GM23248 (cell line): ENCODE data around the gene ZFAND3. TPM values are rescaled to one million over a fixed set of nuclear protein-coding genes. Genes with fewer than 3 reads are reported as not detected.

Experiments
- DNase-seq: peaks from one replicate; pipeline ENCODE4 v3.0.0-alpha.2; 2015
- H2AFZ ChIP-seq: fragments of 200-600 bp; sonication (generic); 2 replicates; pipeline ENCODE4 v1.6.1; 2016; ENCODE audit warnings: antibody characterized with exemption
- H3F3A ChIP-seq: fragments of 200-600 bp; sonication (generic); 2 replicates; pipeline ENCODE4 v1.6.1; 2016; ENCODE audit warnings: mild to moderate bottlenecking, antibody characterized with exemption, mixed run types; ENCODE audit not compliant: insufficient read depth
- H3K27ac ChIP-seq: fragments of 200-600 bp; sonication (generic); 2 replicates; pipeline ENCODE4 v1.5.1; 2016; ENCODE audit warnings: mild to moderate bottlenecking
- H3K27me3 ChIP-seq: fragments of 200-600 bp; sonication (generic); replicated peaks from 2 replicates; pipeline ENCODE4 v1.6.1; 2016; ENCODE audit warnings: mild to moderate bottlenecking; ENCODE audit not compliant: insufficient read depth
- H3K36me3 ChIP-seq: fragments of 200-600 bp; sonication (generic); 2 replicates; pipeline ENCODE4 v1.6.1; 2016; ENCODE audit warnings: low read depth, mild to moderate bottlenecking
- H3K4me1 ChIP-seq: fragments of 200-600 bp; sonication (generic); 2 replicates; pipeline ENCODE4 v1.6.1; 2016; ENCODE audit warnings: mild to moderate bottlenecking; ENCODE audit not compliant: insufficient read depth
- H3K4me2 ChIP-seq: fragments of 200-600 bp; sonication (generic); one replicate; pipeline ENCODE4 v1.6.1; 2016; ENCODE audit warnings: mild to moderate bottlenecking; ENCODE audit not compliant: unreplicated experiment
- H3K4me3 ChIP-seq: fragments of 200-600 bp; sonication (generic); 2 replicates; pipeline ENCODE4 v1.5.1; 2016; ENCODE audit warnings: mild to moderate bottlenecking
- H3K79me2 ChIP-seq: fragments of 200-600 bp; sonication (generic); 2 replicates; pipeline ENCODE4 v1.6.1; 2016; ENCODE audit warnings: mild to moderate bottlenecking; ENCODE audit not compliant: insufficient read depth
- H3K9ac ChIP-seq: fragments of 200-600 bp; sonication (generic); 2 replicates; pipeline ENCODE4 v1.6.1; 2016; ENCODE audit warnings: mild to moderate bottlenecking
- H3K9me2 ChIP-seq: fragments of 200-600 bp; sonication (generic); 2 replicates; pipeline ENCODE4 v1.6.1; 2016; ENCODE audit warnings: mixed run types, mild to moderate bottlenecking, moderate library complexity; ENCODE audit not compliant: insufficient read depth
- H3K9me3 ChIP-seq: fragments of 200-600 bp; sonication (generic); one replicate; pipeline ENCODE4 v1.6.1; 2017; ENCODE audit warnings: low read depth
- H4K20me1 ChIP-seq: fragments of 200-600 bp; sonication (generic); 2 replicates; pipeline ENCODE4 v1.6.0; 2016; ENCODE audit not compliant: insufficient read depth
- EZH2 ChIP-seq: fragments of 200-600 bp; sonication (generic); IDR thresholded peaks from 2 replicates; pipeline ENCODE4 v1.6.1; 2018; ENCODE audit warnings: antibody characterized with exemption, mild to moderate bottlenecking; ENCODE audit not compliant: insufficient read depth, poor library complexity, severe bottlenecking
- EZH2phosphoT487 ChIP-seq: fragments of 200-600 bp; sonication (generic); IDR thresholded peaks from 2 replicates; pipeline ENCODE4 v1.6.1; 2018; ENCODE audit warnings: antibody characterized with exemption, moderate library complexity, mild to moderate bottlenecking, low read depth; ENCODE audit not compliant: insufficient read depth
- WGBS, 2 experiments: methylation state at CpG; one replicate each; pipeline ENCODE4 v1.1.6; 2015 to 2017; ENCODE audit warnings: low lambda C conversion rate in 2 of 2, low coverage in 1 of 2; ENCODE audit errors: missing lambda C conversion rate in 2 of 2; 5-methylcytosine and 5-hydroxymethylcytosine counted together
- in situ Hi-C: fragments of 300-500 bp; cut with MboI; formaldehyde crosslinking; loops from 2 replicates; pipeline ENCODE4 v1.15.0; 2020
- polyA plus RNA-seq: library from polyadenylated mRNA; unstranded; fragments of >200 nt; fragmentation: Nextera tagmentation; extraction: Ambion mirVana; gene quantifications from 2 replicates; pipeline ENCODE4 v1.2.1, GENCODE V29; 2016
- total RNA-seq: library from RNA; depleted of rRNA; stranded (reverse); fragments of >200 nt; shearing (Covaris generic); gene quantifications from 2 replicates; pipeline ENCODE4 v1.2.3, GENCODE V29; 2014

ZFAND3 gene
- total and polyA plus RNA-seq, 2 experiments from 2014 or later, result 27.5 to 40.0 TPM

GRCh38 chr6:38022688-38023087 is 203.2 kb downstream of the ZFAND3 start:
- H3K9ac ChIP-seq, result no peak overlapping the region
- in situ Hi-C loops, result loop anchor here (25.0 kb wide), 1 partner anchor 310 kb away; no protein-coding TSS in a partner anchor
- H3K27me3 ChIP-seq, result no peaks in the 10 kb centered on the region
- H2AFZ ChIP-seq, result no peak overlapping the region
- no peaks in the 10 kb centered on the region for H3K9me3 ChIP-seq
- no peaks in the 10 kb centered on the region for H3K9me2 ChIP-seq
- TF ChIP-seq EZH2 (no peak), EZH2phosphoT487 (no peak)
- peaks cover 34% of the 10 kb centered on the region for H4K20me1 ChIP-seq
- H3K4me2 ChIP-seq, result no peak overlapping the region
- WGBS, 2 experiments, result 92 to 100% methylated on average over 1 of the region's 1 CpG
- H3K36me3 ChIP-seq, result no peaks in the 10 kb centered on the region
- no peak for DNase-seq
- no peak overlapping the region for H3K27ac ChIP-seq
- H3K79me2 ChIP-seq, result peaks cover 100% of the 10 kb centered on the region
- peaks cover 8% of the 10 kb centered on the region; the same call in 1 of the 2 replicates for H3K4me1 ChIP-seq
- H3F3A ChIP-seq, result peaks cover 3% of the 10 kb centered on the region; the same call in 1 of the 2 replicates
- no peak overlapping the region for H3K4me3 ChIP-seq

- Histone ChIP-seq H2AFZ (no peak overlapping the region), H3K4me1 (peaks cover 12% of the 10 kb centered on the region), H3K9ac (no peak overlapping the region), H3F3A (peaks cover 7% of the 10 kb centered on the region), H3K9me3 (no peaks in the 10 kb centered on the region), H4K20me1 (peaks cover 50% of the 10 kb centered on the region), H3K27me3 (no peaks in the 10 kb centered on the region), H3K79me2 (peaks cover 100% of the 10 kb centered on the region), H3K36me3 (no peaks in the 10 kb centered on the region), H3K27ac (no peak overlapping the region), H3K4me2 (no peak overlapping the region), H3K4me3 (no peak overlapping the region), H3K9me2 (no peaks in the 10 kb centered on the region)
- in situ Hi-C loops, result loop anchor here (25.0 kb wide), 2 partner anchors 313 to 462 kb away; no protein-coding TSS in a partner anchor
- TF ChIP-seq EZH2phosphoT487 (no peak), EZH2 (no peak)
- DNase-seq, result no peak
These were observed 205.4 kb downstream of the ZFAND3 start for GRCh38 chr6:38024908-38025307.

GRCh38 chr6:38025451-38025850 is 205.9 kb downstream of the ZFAND3 start:
- TF ChIP-seq EZH2 (no peak), EZH2phosphoT487 (no peak)
- H3K9ac ChIP-seq, result no peak overlapping the region
- peaks cover 51% of the 10 kb centered on the region for H4K20me1 ChIP-seq
- peaks cover 12% of the 10 kb centered on the region for H3K4me1 ChIP-seq
- H3K4me2 ChIP-seq, result no peak overlapping the region
- peak; percentile 47 for DNase-seq
- peaks cover 100% of the 10 kb centered on the region for H3K79me2 ChIP-seq
- no peak overlapping the region for H3K4me3 ChIP-seq
- H3K27ac ChIP-seq, result no peak overlapping the region
- H3K27me3 ChIP-seq, result no peaks in the 10 kb centered on the region
- H3F3A ChIP-seq, result peaks cover 7% of the 10 kb centered on the region
- no peaks in the 10 kb centered on the region for H3K9me2 ChIP-seq
- H3K36me3 ChIP-seq, result no peaks in the 10 kb centered on the region; the same call in 1 of the 2 replicates
- no peak overlapping the region for H2AFZ ChIP-seq
- H3K9me3 ChIP-seq, result no peaks in the 10 kb centered on the region
- in situ Hi-C loops, result loop anchor here (25.0 kb wide), 1 partner anchor 462 kb away; no protein-coding TSS in a partner anchor

GRCh38 chr6:38027685-38028373 is 208.3 kb downstream of the ZFAND3 start:
- Histone ChIP-seq H4K20me1 (peaks cover 57% of the 10 kb centered on the region), H3K4me1 (peaks cover 12% of the 10 kb centered on the region), H3K4me2 (no peak overlapping the region), H3K79me2 (peaks cover 100% of the 10 kb centered on the region), H3K36me3 (no peaks in the 10 kb centered on the region; the same call in 1 of the 2 replicates), H3K27ac (no peak overlapping the region), H2AFZ (no peak overlapping the region), H3K4me3 (no peak overlapping the region), H3F3A (peaks cover 7% of the 10 kb centered on the region), H3K9me3 (no peaks in the 10 kb centered on the region), H3K27me3 (no peaks in the 10 kb centered on the region), H3K9me2 (no peaks in the 10 kb centered on the region), H3K9ac (no peak overlapping the region)
- in situ Hi-C loops, result loop anchor here (25.0 kb wide), 1 partner anchor 459 kb away; no protein-coding TSS in a partner anchor
- WGBS, 2 experiments, result 95 to 98% methylated on average over 2 of the region's 2 CpGs
- no peak for DNase-seq
- TF ChIP-seq EZH2 (no peak), EZH2phosphoT487 (no peak)

- Histone ChIP-seq H3K79me2 (peaks cover 100% of the 10 kb centered on the region), H3K9ac (no peak overlapping the region), H3K4me1 (peaks cover 20% of the 10 kb centered on the region), H3K4me3 (no peak overlapping the region), H3K36me3 (no peaks in the 10 kb centered on the region; the same call in 1 of the 2 replicates), H3K4me2 (no peak overlapping the region), H3F3A (peaks cover 7% of the 10 kb centered on the region), H3K9me2 (no peaks in the 10 kb centered on the region), H4K20me1 (peaks cover 64% of the 10 kb centered on the region), H3K27me3 (no peaks in the 10 kb centered on the region), H2AFZ (no peak overlapping the region), H3K27ac (no peak overlapping the region), H3K9me3 (no peaks in the 10 kb centered on the region)
- no peak for TF ChIP-seq EZH2phosphoT487
- no peak for TF ChIP-seq EZH2
- no peak for DNase-seq
- in situ Hi-C loops, result loop anchor here (25.0 kb wide), 1 partner anchor 457 kb away; no protein-coding TSS in a partner anchor
These were observed 210.9 kb downstream of the ZFAND3 start for GRCh38 chr6:38030380-38030779.
